A549 (cell line): ENCODE measurements around the gene PCDHGA9. TPM values are rescaled to one million over a fixed set of nuclear protein-coding genes. Genes with fewer than 3 reads are reported as not detected.
"Not testable (repeated sequence)": the region's sequence is repeated elsewhere in the genome, so short reads cannot be mapped to it uniquely, and the experiment has no call there.

Source experiments
- ATAC-seq, 2 experiments: fragments of 200-7000 bp in 1 of 2; fragments of >200 bp in 1 of 2; cut with Nextera tagmentation in 1 of 2; cut with Tn5 transposase in 1 of 2; 3 replicates each; pipeline versions ENCODE4 v1.8.0 to v1.9.1; 2018 to 2020; ENCODE audit warnings: mild to moderate bottlenecking in 1 of 2, moderate library complexity in 1 of 2
- CTCF ChIA-PET: fragments of 300-600 bp; sonication (Branson Sonifier 250); formaldehyde crosslinking; extraction: SDS; loops from one replicate; lab custom pipeline; 2021; ENCODE audit warnings: antibody characterized with exemption, inconsistent platforms; lab: Yijun Ruan, JAX
- POLR2A ChIA-PET: fragments of 350-600 bp; formaldehyde crosslinking; extraction: SDS; loops from one replicate; lab custom pipeline; 2021; ENCODE audit warnings: antibody characterized with exemption, inconsistent platforms; lab: Yijun Ruan, JAX
- DNase-seq, 2 experiments: peaks; one replicate each; pipeline versions ENCODE4 v3.0.0 to v3.0.0-alpha.2; 2011 to 2016; ENCODE audit warnings: low read depth in 1 of 2, low spot score in 1 of 2
- FAIRE-seq: peaks from 2 replicates; lab custom pipeline; 2011; peaks lifted over from hg19 to GRCh38; lab: Jason Lieb, UNC
- H3K27ac ChIP-seq, 2 experiments: fragments of >200 bp; sonication (Bioruptor Twin); formaldehyde crosslinking; 3 replicates each; pipeline ENCODE4 v1.5.1; 2016 to 2017
- H3K4me1 ChIP-seq: fragments of >200 bp; sonication (Bioruptor Twin); formaldehyde crosslinking; 3 replicates; pipeline ENCODE4 v1.6.1; 2016
- H3K4me2 ChIP-seq: fragments of >200 bp; sonication (Bioruptor Twin); formaldehyde crosslinking; 3 replicates; pipeline ENCODE4 v1.6.1; 2016
- H3K4me3 ChIP-seq: fragments of >200 bp; sonication (Bioruptor Twin); formaldehyde crosslinking; 3 replicates; pipeline ENCODE4 v1.5.1; 2016
- H3K9me3 ChIP-seq: fragments of >200 bp; sonication (Bioruptor Twin); formaldehyde crosslinking; 3 replicates; pipeline ENCODE4 v1.6.1; 2016
- ATOH8 ChIP-seq: fragments of 250-450 bp; sonication (Bioruptor Pico); IDR thresholded peaks from 2 replicates; pipeline ENCODE4 v1.5.0; 2020; ENCODE audit warnings: low read depth, mild to moderate bottlenecking, moderate library complexity
- CBX8 ChIP-seq: fragments of 200-600 bp; sonication (generic); IDR thresholded peaks from 2 replicates; pipeline ENCODE4 v1.6.1; 2016
- CEBPB ChIP-seq, 2 experiments: fragments of >200 bp in 1 of 2; sonication (Bioruptor Twin) in 1 of 2; formaldehyde crosslinking in 1 of 2; IDR thresholded peaks; 2 replicates each; pipeline ENCODE4 v1.6.1; 2012 to 2016
- CHD2 ChIP-seq: fragments of 150-350 bp; IDR thresholded peaks from 2 replicates; pipeline ENCODE4 v1.6.1; 2014; ENCODE audit warnings: low read length; ENCODE audit not compliant: partially characterized antibody
- CHD4 ChIP-seq: fragments of 200-600 bp; sonication (generic); IDR thresholded peaks from 2 replicates; pipeline ENCODE4 v1.6.1; 2016; ENCODE audit warnings: antibody characterized with exemption, mild to moderate bottlenecking, borderline replicate concordance
- ELK1 ChIP-seq: fragments of 150-350 bp; IDR thresholded peaks from 2 replicates; pipeline ENCODE4 v1.6.1; 2014; ENCODE audit warnings: low read depth, mild to moderate bottlenecking, low read length
- FOXS1 ChIP-seq: fragments of 250-450 bp; sonication (Bioruptor Pico); IDR thresholded peaks from 2 replicates; pipeline ENCODE4 v1.5.0; 2020; ENCODE audit warnings: mild to moderate bottlenecking, moderate library complexity
- HMGXB4 ChIP-seq: fragments of 250-450 bp; sonication (Bioruptor Pico); IDR thresholded peaks from 2 replicates; pipeline ENCODE4 v1.5.0; 2021; ENCODE audit warnings: mild to moderate bottlenecking, moderate library complexity, borderline replicate concordance
- HOXA7 ChIP-seq: fragments of 250-450 bp; sonication (Bioruptor Pico); IDR thresholded peaks from 2 replicates; pipeline ENCODE4 v1.5.0; 2020; ENCODE audit warnings: mild to moderate bottlenecking, moderate library complexity
- HOXB13 ChIP-seq: fragments of 250-450 bp; sonication (Bioruptor Pico); IDR thresholded peaks from 2 replicates; pipeline ENCODE4 v1.5.0; 2020; ENCODE audit warnings: low read depth, mild to moderate bottlenecking, moderate library complexity
- JUN ChIP-seq, 2 experiments: fragments of >200 bp; sonication (Bioruptor Twin); formaldehyde crosslinking; IDR thresholded peaks; 2 replicates in 1 of 2; 3 replicates in 1 of 2; pipeline ENCODE4 v1.6.1; 2016 to 2017
- MAX ChIP-seq: IDR thresholded peaks from 2 replicates; pipeline ENCODE4 v1.6.1; 2012
- NPAS2 ChIP-seq: fragments of 250-450 bp; sonication (Bioruptor Pico); IDR thresholded peaks from 2 replicates; pipeline ENCODE4 v1.8.0; 2022; ENCODE audit warnings: mild to moderate bottlenecking, moderate library complexity, borderline replicate concordance
- PHF8 ChIP-seq: fragments of 200-600 bp; sonication (generic); IDR thresholded peaks from 2 replicates; pipeline ENCODE4 v1.6.1; 2016; ENCODE audit warnings: low read depth, mild to moderate bottlenecking, antibody characterized with exemption, moderate library complexity, borderline replicate concordance
- POLR2AphosphoS2 ChIP-seq: conservative IDR thresholded peaks from 2 replicates; pipeline ENCODE4 v1.6.1; 2012; ENCODE audit warnings: low read length, improper control_type of control experiment, inconsistent platforms
- RAD21 ChIP-seq, 2 experiments: fragments of >200 bp in 1 of 2; sonication (Bioruptor Twin) in 1 of 2; formaldehyde crosslinking in 1 of 2; IDR thresholded peaks in 1 of 2; conservative IDR thresholded peaks in 1 of 2; 2 replicates in 1 of 2; 3 replicates in 1 of 2; pipeline ENCODE4 v1.6.1; 2012 to 2018; ENCODE audit warnings: inconsistent platforms in 1 of 2
- SMC3 ChIP-seq: fragments of >200 bp; sonication (Bioruptor Twin); formaldehyde crosslinking; IDR thresholded peaks from 3 replicates; pipeline ENCODE4 v1.6.1; 2018; ENCODE audit warnings: inconsistent platforms
- ZC3H11A ChIP-seq: fragments of 450-650 bp; IDR thresholded peaks from 2 replicates; pipeline ENCODE4 v1.6.1; 2014; ENCODE audit warnings: antibody characterized with exemption, mild to moderate bottlenecking
- ZSCAN20 ChIP-seq: fragments of 250-450 bp; sonication (Bioruptor Pico); IDR thresholded peaks from 2 replicates; pipeline ENCODE4 v1.8.0; 2022; ENCODE audit warnings: mild to moderate bottlenecking, moderate library complexity
- WGBS: methylation state at CpG from one replicate; pipeline ENCODE4 v1.1.6; 2017; ENCODE audit errors: missing lambda C conversion rate; 5-methylcytosine and 5-hydroxymethylcytosine counted together
- polyA plus RNA-seq, 4 experiments: library from polyadenylated mRNA; depleted of rRNA in 3 of 4; stranded (reverse); fragments of >200 nt; fragmentation: RNase III in 1 of 4; extraction: RNeasy Plus Mini Kit Qiagen cat#74134 plus additional on column Dnase treatment in 1 of 4; gene quantifications; 2 replicates in 3 of 4; 3 replicates in 1 of 4; pipeline ENCODE4 v1.2.3, GENCODE V29; 2011 to 2017

PCDHGA9 gene
- polyA plus RNA-seq, 2 of the 4 experiments (the other 2 are of a cell fraction): 0.03 to 0.22 TPM

GRCh38 chr5:141392429-141393198, 10.0 kb upstream of the PCDHGA9 start, which contains the start of gene PCDHGA8:
TSS of gene PCDHGA8 (plus strand) at chr5:141392633. CDS start at chr5:141392814, 181 bp downstream.
- WGBS: 81% methylated on average over 34 of the region's 38 CpGs
- POLR2A ChIA-PET: no interaction called here
- no peak for FAIRE-seq
- no peak for TF ChIP-seq ATOH8 (CRISPR knock-in tag)
- TF ChIP-seq ELK1: no peak
- TF ChIP-seq MAX: peak; percentile 31; the same call in 1 of the 2 replicates
- TF ChIP-seq RAD21 (conservative IDR thresholded peaks at IDR 0.05 in 1 of 2, IDR thresholded peaks at IDR 0.05 in 1 of 2): peak in 1 of 2 experiments; percentile 22; a peak in 1 of 5 replicates
- TF ChIP-seq, all 56 proteins: peak for 2
- Histone ChIP-seq H3K4me1 (no peaks in the 10 kb centered on the region), H3K9me3 (peaks cover 68% of the 10 kb centered on the region), H3K4me2 (no peak within 1 kb of the TSS), H3K27ac (no peak within 1 kb of the TSS), H3K4me3 (no peak within 1 kb of the TSS)
- CTCF ChIA-PET: interaction anchor here (0.9 to 2.1 kb wide), 6 partner anchors 22 to 193 kb away, joined by 3 to 5 read pairs (median 4); partner anchors contain the start of genes PCDHB11, PCDHGB1 and PCDHGB3
- ATAC-seq (no peak), DNase-seq (peak in 1 of 2 experiments; percentile 27)

- ATAC-seq (no peak), FAIRE-seq (no peak), DNase-seq (no peak)
- no peak for TF ChIP-seq MAX
- TF ChIP-seq POLR2AphosphoS2: no peak
- TF ChIP-seq CHD2: no peak
- no peak for TF ChIP-seq ZSCAN20
- no peak for TF ChIP-seq CEBPB (IDR thresholded peaks at IDR 0.05)
- TF ChIP-seq SMC3: no peak
- TF ChIP-seq HOXB13 (CRISPR knock-in tag): no peak
- TF ChIP-seq HMGXB4 (CRISPR knock-in tag): no peak
- no peak for TF ChIP-seq HOXA7 (CRISPR knock-in tag)
- no peak for TF ChIP-seq PHF8
- TF ChIP-seq CHD4: no peak
- no peak for TF ChIP-seq RAD21 (conservative IDR thresholded peaks at IDR 0.05 in 1 of 2, IDR thresholded peaks at IDR 0.05 in 1 of 2)
- TF ChIP-seq FOXS1: no peak
- no peak for TF ChIP-seq ELK1
- TF ChIP-seq NPAS2: no peak
- no peak for TF ChIP-seq CBX8
- TF ChIP-seq JUN (IDR thresholded peaks at IDR 0.05): no peak
- TF ChIP-seq ZC3H11A: no peak
- 72% methylated on average over 20 of the region's 21 CpGs for WGBS
- Histone ChIP-seq H3K27ac (no peak overlapping the region), H3K4me2 (no peak overlapping the region), H3K4me1 (no peaks in the 10 kb centered on the region), H3K4me3 (no peak overlapping the region), H3K9me3 (peaks cover 67% of the 10 kb centered on the region)
- ChIA-PET CTCF (interaction anchor here (0.9 to 1.5 kb wide), 5 partner anchors 10 to 165 kb away, joined by 3 to 5 read pairs (median 4); partner anchors contain the start of genes PCDHGA7, PCDHGB1 and PCDHGB3), POLR2A (no interaction called here)
Measured at GRCh38 chr5:141393267-141393666, 9.3 kb upstream of the PCDHGA9 start.

- WGBS: 82% methylated on average over 26 of the region's 53 CpGs
- FAIRE-seq, ATAC-seq, H3K4me3 ChIP-seq, H3K4me1 ChIP-seq, POLR2A ChIA-PET, DNase-seq, H3K4me2 ChIP-seq, H3K27ac ChIP-seq: not testable (repeated sequence)
- peaks cover 70% of the 10 kb centered on the region for H3K9me3 ChIP-seq
- CTCF ChIA-PET: interaction anchor here (1.1 to 1.9 kb wide), 3 partner anchors 12 to 310 kb away, joined by 3 to 4 read pairs (median 3); partner anchors contain the start of genes PCDHGA7 and PCDHGB7
Measured at GRCh38 chr5:141394401-141395187, 8.0 kb upstream of the PCDHGA9 start.
